Measurements from ENCODE around the gene SLC31A1.

DNA sequence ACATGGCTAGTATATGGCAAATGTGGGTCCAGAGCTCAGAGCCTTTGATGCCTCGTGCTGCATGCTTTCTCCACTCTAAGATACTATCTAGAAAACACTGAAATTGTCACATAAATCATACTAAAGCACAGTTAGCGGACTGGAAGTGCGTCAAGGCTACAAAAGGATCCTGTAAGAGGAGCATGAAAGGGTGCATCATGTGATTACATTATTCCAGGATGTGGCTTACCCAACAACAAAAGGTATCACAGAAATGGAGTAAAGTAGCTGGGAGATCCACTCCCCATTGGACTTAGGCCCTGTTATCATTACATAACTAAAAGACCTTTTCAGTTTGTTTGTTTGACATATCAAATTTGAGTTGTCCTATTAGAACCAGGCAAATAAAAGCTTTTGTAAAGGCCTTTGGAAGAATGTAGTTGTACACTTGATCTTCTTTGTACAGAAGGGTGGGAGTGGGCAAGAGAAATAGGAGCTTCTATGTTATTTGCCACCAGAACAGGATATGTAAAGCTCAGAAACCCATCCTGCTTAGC lies 6.9 kb downstream of the SLC31A1 start:
- TF ChIP-seq, protein P1, sequence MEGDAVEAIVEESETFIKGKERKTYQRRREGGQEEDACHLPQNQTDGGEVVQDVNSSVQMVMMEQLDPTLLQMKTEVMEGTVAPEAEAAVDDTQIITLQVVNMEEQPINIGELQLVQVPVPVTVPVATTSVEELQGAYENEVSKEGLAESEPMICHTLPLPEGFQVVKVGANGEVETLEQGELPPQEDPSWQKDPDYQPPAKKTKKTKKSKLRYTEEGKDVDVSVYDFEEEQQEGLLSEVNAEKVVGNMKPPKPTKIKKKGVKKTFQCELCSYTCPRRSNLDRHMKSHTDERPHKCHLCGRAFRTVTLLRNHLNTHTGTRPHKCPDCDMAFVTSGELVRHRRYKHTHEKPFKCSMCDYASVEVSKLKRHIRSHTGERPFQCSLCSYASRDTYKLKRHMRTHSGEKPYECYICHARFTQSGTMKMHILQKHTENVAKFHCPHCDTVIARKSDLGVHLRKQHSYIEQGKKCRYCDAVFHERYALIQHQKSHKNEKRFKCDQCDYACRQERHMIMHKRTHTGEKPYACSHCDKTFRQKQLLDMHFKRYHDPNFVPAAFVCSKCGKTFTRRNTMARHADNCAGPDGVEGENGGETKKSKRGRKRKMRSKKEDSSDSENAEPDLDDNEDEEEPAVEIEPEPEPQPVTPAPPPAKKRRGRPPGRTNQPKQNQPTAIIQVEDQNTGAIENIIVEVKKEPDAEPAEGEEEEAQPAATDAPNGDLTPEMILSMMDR (IDR thresholded peaks at IDR 0.05) = no peak
- TF ChIP-seq POLR2A (IDR thresholded peaks at IDR 0.05) = no peak

All from adrenal gland (tissue), 5 donors.